ENCODE results near the gene OR10H1.
"Not testable (repeated sequence)": the region's sequence is repeated elsewhere in the genome, so short reads cannot be mapped to it uniquely, and the experiment has no call there.

OR10H1 gene

DNA sequence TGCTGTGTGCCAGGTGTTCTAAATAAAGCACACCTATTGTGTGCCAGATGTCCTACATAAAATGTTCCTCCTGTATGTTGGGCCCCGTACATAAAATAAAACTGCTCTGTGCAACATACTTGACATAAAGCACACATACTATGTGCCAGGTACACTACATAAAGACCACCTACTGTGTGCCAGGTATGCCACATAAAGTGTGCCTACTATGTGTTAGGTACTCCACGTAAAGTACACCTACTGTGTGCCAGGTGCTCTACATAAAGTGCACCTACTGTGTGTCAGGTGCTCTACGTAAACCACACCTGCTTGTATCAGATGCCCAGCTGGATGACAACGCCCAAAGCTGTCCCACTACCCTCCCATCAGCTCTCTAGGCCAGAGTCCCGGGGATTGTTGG, 33.8 kb downstream of the OR10H1 start:
- Histone ChIP-seq H3K27me3 (ENCODE audit: control insufficient read depth in 1 of 2, insufficient read depth in 2 of 2, low read length in 2 of 2) (no peaks in the 10 kb centered on the region), H3K9me3 (ENCODE audit: low read length) (no peaks in the 10 kb centered on the region), H3K27ac (ENCODE audit: low read depth, low read length) (no peak overlapping the region), H3K9ac (ENCODE audit: low read length) (no peak overlapping the region), H3K36me3 (ENCODE audit: insufficient read depth, low read length) (no peaks in the 10 kb centered on the region), H3K4me3 (ENCODE audit: low read depth in 1 of 2, low read length in 2 of 2) (no peak overlapping the region), H3K4me1 (ENCODE audit: insufficient read depth, low read length) (peaks cover 24% of the 10 kb centered on the region)

DNA sequence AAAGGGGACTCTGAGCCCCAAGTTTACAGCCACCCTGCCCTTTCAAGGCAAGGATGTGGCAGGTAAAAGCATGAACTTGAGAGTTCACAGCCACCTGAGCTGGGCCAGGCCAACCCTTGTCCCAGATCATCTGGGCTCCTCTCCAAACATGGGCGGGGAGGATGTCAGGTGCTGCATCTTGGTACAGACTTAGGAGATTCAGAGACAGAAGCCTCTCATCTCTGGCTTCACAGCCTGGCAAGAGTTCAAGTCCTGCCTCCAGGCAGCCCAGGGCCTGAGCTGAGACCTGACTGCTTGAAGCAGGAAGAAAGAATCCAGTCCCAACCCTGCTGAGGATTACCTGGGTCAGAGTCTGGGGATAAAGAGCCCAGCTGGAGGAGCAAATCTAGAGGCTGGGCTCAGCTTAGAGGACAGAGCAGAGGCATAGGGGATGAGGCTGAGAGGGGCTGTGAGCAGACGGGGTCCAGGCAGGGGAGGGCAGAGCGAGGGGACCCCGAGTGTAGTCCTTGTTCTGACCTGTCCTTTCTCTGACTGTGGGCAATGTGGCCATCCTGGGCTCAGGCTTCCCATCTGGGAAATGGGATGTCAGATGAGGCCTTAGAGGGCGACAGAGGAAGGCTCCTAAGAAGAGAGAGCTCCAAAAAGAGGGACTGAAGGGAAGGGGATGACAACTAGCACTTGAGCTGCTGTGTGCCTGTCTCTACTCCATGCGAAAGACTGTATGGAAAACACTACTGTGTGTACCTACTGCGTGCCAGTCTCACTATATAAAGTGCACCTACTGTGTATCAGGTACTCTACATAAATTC, 34.6 kb downstream of the OR10H1 start:
- no peak overlapping the region for H3K4me3 ChIP-seq (ENCODE audit: low read depth in 1 of 2, low read length in 2 of 2)
- H3K27ac ChIP-seq (ENCODE audit: low read depth, low read length): peak overlapping the region; percentile 55
- H3K9ac ChIP-seq (ENCODE audit: low read length): no peak overlapping the region
- H3K36me3 ChIP-seq (ENCODE audit: insufficient read depth, low read length): no peaks in the 10 kb centered on the region
- H3K4me1 ChIP-seq (ENCODE audit: insufficient read depth, low read length): peaks cover 24% of the 10 kb centered on the region
- no peaks in the 10 kb centered on the region for H3K9me3 ChIP-seq (ENCODE audit: low read length)
- H3K27me3 ChIP-seq (ENCODE audit: control insufficient read depth in 1 of 2, insufficient read depth in 2 of 2, low read length in 2 of 2): no peaks in the 10 kb centered on the region

DNA sequence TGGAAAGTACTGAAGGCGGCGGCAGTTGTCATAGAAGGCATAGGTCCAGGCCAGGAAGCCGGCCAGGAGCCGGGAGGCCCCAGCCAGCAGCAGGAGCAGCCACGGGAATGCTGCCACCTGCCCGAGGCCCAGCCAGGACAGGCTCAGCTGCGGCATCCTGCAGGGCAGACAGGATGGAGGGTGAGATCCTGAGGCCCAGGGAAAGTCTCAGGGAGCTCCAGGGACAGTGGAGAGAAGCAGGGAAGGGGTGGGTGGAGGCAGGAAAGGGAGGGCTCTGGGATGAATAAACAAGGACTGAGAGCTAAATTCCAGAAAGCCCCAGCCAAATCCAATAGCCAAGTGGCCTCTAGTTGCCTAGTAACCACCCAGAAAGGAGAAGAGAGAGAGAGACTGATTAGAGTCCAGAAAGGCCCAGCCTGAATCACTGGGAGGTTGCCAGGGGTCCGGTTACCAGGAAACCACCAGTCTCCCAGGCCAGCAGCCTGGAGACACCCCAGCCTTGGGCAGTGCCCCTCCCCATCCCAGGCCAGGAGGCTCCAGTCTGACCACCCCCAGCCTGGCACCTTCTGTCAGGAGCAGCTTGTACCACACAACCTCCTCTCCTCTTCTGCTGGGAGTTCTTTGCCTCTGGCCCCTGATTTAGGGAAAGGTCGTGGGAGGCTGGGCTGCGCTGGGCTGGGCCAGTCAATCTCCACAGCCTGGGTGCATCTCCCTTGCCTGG, 35.5 kb downstream of the OR10H1 start:
- no peak overlapping the region for H3K9ac ChIP-seq (ENCODE audit: low read length)
- no peaks in the 10 kb centered on the region for H3K9me3 ChIP-seq (ENCODE audit: low read length)
- peaks cover 24% of the 10 kb centered on the region for H3K4me1 ChIP-seq (ENCODE audit: insufficient read depth, low read length)
- H3K27ac ChIP-seq (ENCODE audit: low read depth, low read length): peak overlapping the region; percentile 55
- H3K27me3 ChIP-seq (ENCODE audit: control insufficient read depth in 1 of 2, insufficient read depth in 2 of 2, low read length in 2 of 2): no peaks in the 10 kb centered on the region
- H3K36me3 ChIP-seq (ENCODE audit: insufficient read depth, low read length): no peaks in the 10 kb centered on the region
- H3K4me3 ChIP-seq (ENCODE audit: low read depth in 1 of 2, low read length in 2 of 2): peak overlapping the region in 1 of 2 donors; percentile 14

DNA sequence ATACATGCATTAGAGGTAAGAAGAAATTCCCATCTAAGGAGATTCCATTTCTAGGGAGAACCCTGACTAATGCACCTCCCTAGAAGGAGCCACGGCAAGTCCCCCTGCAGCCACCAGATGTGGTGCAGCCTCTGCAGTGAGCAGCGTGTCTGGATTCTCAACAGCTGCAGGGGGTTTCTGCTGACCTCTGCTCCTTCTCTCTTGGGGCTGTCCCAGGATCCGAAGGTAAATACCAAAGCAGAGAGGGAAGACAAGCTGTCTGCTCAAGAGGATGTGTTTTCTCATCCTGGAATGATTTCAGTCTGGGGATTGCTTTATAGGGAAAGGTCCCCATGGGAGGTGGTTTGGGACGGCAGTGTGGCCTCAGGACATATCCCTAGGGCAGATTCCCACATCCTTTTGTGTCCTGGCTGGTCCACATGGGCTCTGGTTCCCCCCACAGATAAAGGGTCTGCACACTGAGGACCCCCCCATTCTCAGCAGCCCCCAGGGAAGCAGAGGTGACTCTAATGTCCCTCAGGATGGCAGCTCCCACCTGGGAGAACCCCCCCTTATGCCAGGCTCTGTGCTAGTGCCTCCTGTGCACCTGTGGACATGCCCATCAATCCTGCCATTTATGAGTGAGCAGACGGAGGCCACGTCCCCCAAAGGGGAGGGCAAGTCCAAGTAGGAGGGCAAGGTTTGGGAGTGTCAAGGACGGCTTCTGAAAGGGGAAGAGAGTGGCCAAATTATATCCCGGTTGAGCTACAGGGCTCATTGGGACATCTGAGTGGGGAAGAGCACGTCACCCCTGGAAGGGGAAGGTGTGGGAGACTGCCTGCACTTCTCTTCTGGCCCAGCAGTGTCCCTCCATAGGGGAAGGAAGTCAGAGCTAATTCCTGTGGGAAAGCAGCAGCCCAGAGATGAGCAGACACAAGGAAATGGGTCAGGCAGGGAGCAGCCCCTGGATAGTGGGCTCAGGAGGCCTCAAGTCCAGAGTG, 38.2 kb downstream of the OR10H1 start:
- Histone ChIP-seq H3K36me3 (ENCODE audit: insufficient read depth, low read length) (no peaks in the 10 kb centered on the region), H3K9me3 (ENCODE audit: low read length) (no peaks in the 10 kb centered on the region), H3K4me1 (ENCODE audit: insufficient read depth, low read length) (peaks cover 24% of the 10 kb centered on the region), H3K27me3 (ENCODE audit: control insufficient read depth in 1 of 2, insufficient read depth in 2 of 2, low read length in 2 of 2) (no peaks in the 10 kb centered on the region), H3K27ac (ENCODE audit: low read depth, low read length) (no peak overlapping the region), H3K9ac (ENCODE audit: low read length) (no peak overlapping the region), H3K4me3 (ENCODE audit: low read depth in 1 of 2, low read length in 2 of 2) (no peak overlapping the region)

DNA sequence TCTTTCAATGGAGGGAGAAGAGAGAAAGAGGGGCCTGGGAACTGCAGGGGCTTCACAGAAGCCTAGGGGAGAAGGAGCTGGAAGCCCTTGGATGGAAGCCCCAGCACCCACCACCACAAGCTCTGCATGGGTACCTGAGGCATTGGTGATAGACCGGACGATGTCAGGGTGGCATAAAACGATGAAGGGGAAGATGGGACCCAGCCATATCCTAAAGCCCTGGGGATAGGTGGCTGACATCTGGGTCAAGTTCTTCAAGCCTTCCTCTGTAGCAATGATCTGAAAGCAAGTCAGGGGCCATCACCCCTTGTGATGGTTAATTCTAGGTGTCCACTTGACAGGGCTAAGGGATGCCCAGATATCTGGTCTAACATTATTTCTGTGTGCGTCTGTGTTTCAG, 39.2 kb downstream of the OR10H1 start:
- Histone ChIP-seq H3K9me3 (ENCODE audit: low read length) (no peaks in the 10 kb centered on the region), H3K4me1 (ENCODE audit: insufficient read depth, low read length) (peaks cover 21% of the 10 kb centered on the region), H3K4me3 (ENCODE audit: low read depth in 1 of 2, low read length in 2 of 2) (no peak overlapping the region), H3K27me3 (ENCODE audit: control insufficient read depth in 1 of 2, insufficient read depth in 2 of 2, low read length in 2 of 2) (no peaks in the 10 kb centered on the region), H3K9ac (ENCODE audit: low read length) (no peak overlapping the region), H3K27ac (ENCODE audit: low read depth, low read length) (no peak overlapping the region), H3K36me3 (ENCODE audit: insufficient read depth, low read length) (no peaks in the 10 kb centered on the region)

DNA sequence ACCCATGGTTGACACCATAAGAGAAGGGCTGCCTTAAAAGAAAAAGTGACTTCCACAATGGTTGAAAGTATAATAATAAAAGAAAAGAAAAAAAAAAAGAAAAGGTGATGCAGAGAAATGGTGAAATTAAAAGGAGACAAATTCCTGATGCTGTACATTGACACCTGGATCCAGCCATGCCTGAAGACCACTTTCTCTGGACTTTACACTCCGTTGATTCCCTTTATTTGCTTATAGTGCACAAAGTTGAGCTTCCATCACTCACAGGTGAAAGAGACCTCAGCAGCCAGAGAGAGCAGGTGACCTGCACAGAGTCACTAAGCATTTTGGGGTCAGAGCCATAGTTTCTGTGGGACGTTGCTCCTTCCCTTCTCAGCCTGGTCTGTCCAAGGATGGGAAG, 40.2 kb downstream of the OR10H1 start:
- H3K9ac ChIP-seq (ENCODE audit: low read length): no peak overlapping the region
- H3K36me3 ChIP-seq (ENCODE audit: insufficient read depth, low read length): no peaks in the 10 kb centered on the region
- no peak overlapping the region for H3K4me3 ChIP-seq (ENCODE audit: low read depth in 1 of 2, low read length in 2 of 2)
- no peaks in the 10 kb centered on the region for H3K9me3 ChIP-seq (ENCODE audit: low read length)
- peaks cover 11% of the 10 kb centered on the region for H3K4me1 ChIP-seq (ENCODE audit: insufficient read depth, low read length)
- H3K27ac ChIP-seq (ENCODE audit: low read depth, low read length): no peak overlapping the region
- no peaks in the 10 kb centered on the region for H3K27me3 ChIP-seq (ENCODE audit: control insufficient read depth in 1 of 2, insufficient read depth in 2 of 2, low read length in 2 of 2)

DNA sequence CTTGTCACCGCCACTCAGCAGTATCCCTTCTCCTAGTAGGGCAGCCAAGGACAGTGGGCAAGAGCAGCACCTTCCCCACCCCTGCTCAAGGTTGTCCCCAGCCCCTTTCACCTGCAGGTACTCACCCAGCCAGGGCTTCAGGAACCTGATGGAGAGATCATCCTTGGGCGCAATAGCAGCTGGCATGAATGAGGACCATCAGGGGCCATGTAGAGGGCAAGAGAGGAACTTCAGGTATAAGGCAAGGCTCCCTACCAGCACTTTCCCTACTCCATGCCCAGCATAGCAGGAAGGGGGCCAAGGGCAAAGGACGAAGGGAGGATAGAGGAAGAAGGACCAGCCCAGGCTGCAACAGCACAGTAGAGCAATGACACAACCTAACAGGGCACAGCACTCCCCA, 41.3 kb downstream of the OR10H1 start:
- H3K4me1 ChIP-seq (ENCODE audit: insufficient read depth, low read length); H3K9ac ChIP-seq (ENCODE audit: low read length); H3K4me3 ChIP-seq (ENCODE audit: low read depth in 1 of 2, low read length in 2 of 2); H3K9me3 ChIP-seq (ENCODE audit: low read length); H3K27ac ChIP-seq (ENCODE audit: low read depth, low read length); H3K36me3 ChIP-seq (ENCODE audit: insufficient read depth, low read length); H3K27me3 ChIP-seq (ENCODE audit: control insufficient read depth in 1 of 2, insufficient read depth in 2 of 2, low read length in 2 of 2): not testable (repeated sequence)

DNA sequence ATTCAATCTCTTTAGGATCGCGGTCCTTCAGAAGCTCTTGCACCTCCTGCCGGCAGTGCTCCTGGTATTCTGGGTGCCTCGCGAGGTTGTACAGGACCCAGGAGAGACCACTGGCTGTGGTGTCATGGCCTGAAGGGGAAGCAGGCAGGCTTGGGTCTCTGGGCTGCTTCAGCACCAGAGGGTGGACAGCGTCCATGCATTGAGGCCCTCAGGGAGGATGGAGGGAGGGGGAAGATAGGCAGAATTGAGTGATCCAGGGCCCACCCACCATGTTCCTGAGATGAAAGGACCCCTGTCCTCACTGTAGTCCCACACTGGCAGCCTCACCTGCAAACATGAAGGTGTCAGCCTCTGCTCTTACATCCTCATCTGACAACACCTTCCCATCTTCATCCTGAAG, 45.9 kb downstream of the OR10H1 start:
- H3K9me3 ChIP-seq (ENCODE audit: low read length): no peaks in the 10 kb centered on the region
- no peak overlapping the region for H3K27ac ChIP-seq (ENCODE audit: low read depth, low read length)
- no peak overlapping the region for H3K9ac ChIP-seq (ENCODE audit: low read length)
- no peaks in the 10 kb centered on the region for H3K27me3 ChIP-seq (ENCODE audit: control insufficient read depth in 1 of 2, insufficient read depth in 2 of 2, low read length in 2 of 2)
- no peaks in the 10 kb centered on the region for H3K4me1 ChIP-seq (ENCODE audit: insufficient read depth, low read length)
- no peaks in the 10 kb centered on the region for H3K36me3 ChIP-seq (ENCODE audit: insufficient read depth, low read length)
- H3K4me3 ChIP-seq (ENCODE audit: low read depth in 1 of 2, low read length in 2 of 2): no peak overlapping the region

DNA sequence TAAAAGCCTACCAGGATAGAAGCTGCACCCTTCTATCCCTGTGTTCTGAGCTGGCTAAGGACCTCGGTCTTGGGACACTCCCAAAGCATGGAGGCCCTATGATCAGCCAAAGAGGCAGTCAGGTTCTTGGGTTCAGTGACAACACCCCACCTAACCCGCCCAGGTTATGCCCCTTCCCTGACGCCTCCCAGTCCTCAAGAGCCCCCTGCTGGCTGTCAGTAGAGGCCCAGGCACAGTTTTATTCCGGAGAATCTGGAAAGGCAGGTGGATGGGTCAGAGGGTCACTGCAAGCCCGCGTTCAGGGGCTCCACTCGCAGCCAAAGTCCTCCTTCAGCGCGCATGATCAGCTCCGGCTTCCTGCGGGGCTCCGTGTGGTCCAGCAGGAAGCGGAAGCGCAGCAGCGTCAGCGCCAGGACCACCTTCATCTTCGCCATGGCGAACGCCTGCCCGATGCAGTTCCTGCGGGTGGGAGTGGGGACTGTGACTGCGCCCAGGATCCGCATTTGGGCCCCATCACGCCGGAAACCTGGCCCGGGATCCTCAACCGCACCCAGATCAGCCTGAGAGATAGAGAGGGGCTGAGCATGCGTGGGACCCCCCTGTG, 55.4 kb downstream of the OR10H1 start:
- H3K27me3 ChIP-seq (ENCODE audit: control insufficient read depth in 1 of 2, insufficient read depth in 2 of 2, low read length in 2 of 2): peaks cover 0 to 13% of the 10 kb centered on the region in 2 donors
- no peaks in the 10 kb centered on the region for H3K4me1 ChIP-seq (ENCODE audit: insufficient read depth, low read length)
- no peak overlapping the region for H3K4me3 ChIP-seq (ENCODE audit: low read depth in 1 of 2, low read length in 2 of 2)
- no peak overlapping the region for H3K27ac ChIP-seq (ENCODE audit: low read depth, low read length)
- H3K9ac ChIP-seq (ENCODE audit: low read length): no peak overlapping the region
- H3K36me3 ChIP-seq (ENCODE audit: insufficient read depth, low read length): no peaks in the 10 kb centered on the region
- H3K9me3 ChIP-seq (ENCODE audit: low read length): no peaks in the 10 kb centered on the region

DNA sequence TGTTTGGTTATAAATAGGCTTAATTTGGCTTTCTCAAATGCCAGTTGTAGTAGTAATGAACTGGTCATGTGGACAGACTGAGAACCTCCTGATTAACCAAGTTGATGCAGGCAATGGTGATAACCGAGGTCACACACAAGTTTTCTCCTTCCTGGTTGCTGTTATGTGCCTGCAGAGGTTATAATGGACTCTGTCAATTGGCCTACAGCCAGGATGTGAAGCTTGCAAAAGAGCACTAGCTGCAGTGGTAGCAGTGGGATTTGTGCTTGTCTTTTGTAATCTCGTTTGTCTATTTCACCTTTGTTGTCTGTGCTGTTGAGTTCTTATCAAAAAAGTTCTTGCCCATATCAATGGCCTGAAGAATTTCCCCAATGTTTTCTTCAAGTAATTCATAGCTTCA, 57.1 kb downstream of the OR10H1 start:
- Histone ChIP-seq H3K27me3 (ENCODE audit: control insufficient read depth in 1 of 2, insufficient read depth in 2 of 2, low read length in 2 of 2) (peaks cover 0 to 13% of the 10 kb centered on the region in 2 donors), H3K36me3 (ENCODE audit: insufficient read depth, low read length) (no peaks in the 10 kb centered on the region), H3K9ac (ENCODE audit: low read length) (no peak overlapping the region), H3K4me1 (ENCODE audit: insufficient read depth, low read length) (no peaks in the 10 kb centered on the region), H3K4me3 (ENCODE audit: low read depth in 1 of 2, low read length in 2 of 2) (no peak overlapping the region), H3K9me3 (ENCODE audit: low read length) (no peaks in the 10 kb centered on the region), H3K27ac (ENCODE audit: low read depth, low read length) (no peak overlapping the region)
